H1 (cell line): ENCODE data around the gene RAB5B. TPM values are rescaled to one million over a fixed set of nuclear protein-coding genes. Genes with fewer than 3 reads are reported as not detected.

Source experiments
- CTCF ChIA-PET: fragments of 300-600 bp; sonication (Branson Sonifier 250); formaldehyde crosslinking; loops from one replicate; lab custom pipeline; 2021; ENCODE audit not compliant: partially characterized antibody; lab: Charles Lee
- POLR2A ChIA-PET: fragments of 300-600 bp; sonication (Branson Sonifier 250); formaldehyde crosslinking; loops from one replicate; lab custom pipeline; 2021; ENCODE audit warnings: inconsistent platforms; ENCODE audit not compliant: partially characterized antibody; lab: Charles Lee
- DNase-seq, 2 experiments: peaks; one replicate each; pipeline versions ENCODE4 v3.0.0 to v3.0.0-alpha.2; 2010 to 2022; ENCODE audit warnings: low spot score in 2 of 2, low read depth in 1 of 2, mixed read lengths in 1 of 2
- FAIRE-seq: peaks from 2 replicates; lab custom pipeline; 2011; peaks lifted over from hg19 to GRCh38; lab: Jason Lieb, UNC
- H2AFZ ChIP-seq: 2 replicates; pipeline ENCODE4 v1.8.1; 2012; ENCODE audit warnings: low read length, inconsistent platforms
- H2AK5ac ChIP-seq: 2 replicates; pipeline ENCODE4 v1.6.1; 2013; ENCODE audit warnings: low read depth, low read length
- H2BK120ac ChIP-seq: replicated peaks from 2 replicates; pipeline ENCODE3; 2013; ENCODE audit warnings: low read depth, low read length, inconsistent platforms
- H2BK12ac ChIP-seq: 2 replicates; pipeline ENCODE4 v1.6.1; 2013; ENCODE audit warnings: low read depth, low read length
- H2BK15ac ChIP-seq: 2 replicates; pipeline ENCODE4 v1.6.1; 2013; ENCODE audit warnings: low read length
- H2BK20ac ChIP-seq: 2 replicates; pipeline ENCODE4 v1.6.1; 2013; ENCODE audit warnings: low read length
- H2BK5ac ChIP-seq: 2 replicates; pipeline ENCODE4 v1.6.1; 2013; ENCODE audit warnings: low read depth, low read length
- H3K14ac ChIP-seq: 2 replicates; pipeline ENCODE4 v1.6.1; 2013; ENCODE audit warnings: inconsistent platforms; ENCODE audit not compliant: insufficient read length
- H3K18ac ChIP-seq: 2 replicates; pipeline ENCODE4 v1.6.1; 2013; ENCODE audit warnings: low read length; ENCODE audit errors: extremely low read depth
- H3K23ac ChIP-seq: 2 replicates; pipeline ENCODE4 v1.6.1; 2013; ENCODE audit warnings: inconsistent platforms; ENCODE audit not compliant: insufficient read length
- H3K23me2 ChIP-seq: 2 replicates; pipeline ENCODE4 v1.6.1; 2013; ENCODE audit warnings: low read depth, low read length
- H3K27ac ChIP-seq: 2 replicates; pipeline ENCODE4 v1.6.1; 2011; ENCODE audit warnings: low read depth, low read length, inconsistent platforms
- H3K27me3 ChIP-seq, 4 experiments: replicated peaks in 1 of 4; 1 replicate in 1 of 4; 2 replicates in 3 of 4; pipeline versions ENCODE4 v1.6.1 to v1.8.1; 2011 to 2013; ENCODE audit warnings: low read length in 3 of 4, mild to moderate bottlenecking in 3 of 4, inconsistent platforms in 2 of 4, mixed read lengths in 2 of 4, moderate library complexity in 1 of 4; ENCODE audit not compliant: control insufficient read depth in 3 of 4, insufficient read depth in 3 of 4; ENCODE audit errors: extremely low read depth in 1 of 4
- H3K36me3 ChIP-seq, 4 experiments: 2 replicates each; pipeline versions ENCODE4 v1.6.1 to v1.8.1; 2011 to 2013; ENCODE audit warnings: mild to moderate bottlenecking in 4 of 4, low read length in 3 of 4, moderate library complexity in 2 of 4, control low read depth in 1 of 4, inconsistent platforms in 1 of 4; ENCODE audit not compliant: insufficient read depth in 4 of 4, control insufficient read depth in 2 of 4
- H3K4ac ChIP-seq: replicated peaks from 2 replicates; pipeline ENCODE3; 2013; ENCODE audit warnings: low read length, low read depth, mixed read lengths, inconsistent platforms; ENCODE audit not compliant: insufficient read length
- H3K4me1 ChIP-seq, 4 experiments: replicated peaks in 1 of 4; 1 replicate in 1 of 4; 2 replicates in 3 of 4; pipeline versions ENCODE4 v1.6.1 to v1.8.1; 2011 to 2013; ENCODE audit warnings: low read length in 3 of 4, inconsistent platforms in 2 of 4, mixed read lengths in 1 of 4; ENCODE audit not compliant: insufficient read depth in 4 of 4, control insufficient read depth in 3 of 4
- H3K4me2 ChIP-seq, 2 experiments: 2 replicates each; pipeline versions ENCODE4 v1.6.1 to v1.8.1; 2011 to 2013; ENCODE audit warnings: low read depth in 2 of 2, low read length in 2 of 2, control low read depth in 1 of 2, inconsistent platforms in 1 of 2, mild to moderate bottlenecking in 1 of 2; ENCODE audit not compliant: insufficient read depth in 1 of 2
- H3K4me3 ChIP-seq, 4 experiments: fragments of 200-600, 300-600 bp in 1 of 4; sonication (generic), shearing (Covaris generic), sonication (Bioruptor Twin) in 1 of 4; 2 replicates each; pipeline versions ENCODE4 v1.5.1 to v1.8.1; 2011 to 2016; ENCODE audit warnings: low read length in 4 of 4, low read depth in 3 of 4, control low read depth in 2 of 4, inconsistent platforms in 2 of 4, mild to moderate bottlenecking in 2 of 4, mixed read lengths in 1 of 4, moderate library complexity in 1 of 4; ENCODE audit not compliant: insufficient read depth in 2 of 4; ENCODE audit errors: extremely low read depth in 1 of 4
- H3K56ac ChIP-seq: replicated peaks from 2 replicates; pipeline ENCODE3; 2013; ENCODE audit warnings: low read depth, mild to moderate bottlenecking, mixed read lengths, low read length, inconsistent platforms; ENCODE audit not compliant: insufficient read length
- H3K79me1 ChIP-seq: 2 replicates; pipeline ENCODE4 v1.6.1; 2013; ENCODE audit warnings: low read depth, low read length, control low read depth
- H3K79me2 ChIP-seq, 2 experiments: 2 replicates each; pipeline versions ENCODE4 v1.6.1 to v1.8.1; 2012 to 2013; ENCODE audit warnings: low read length in 2 of 2, mild to moderate bottlenecking in 2 of 2, inconsistent platforms in 1 of 2; ENCODE audit not compliant: insufficient read depth in 2 of 2, control insufficient read depth in 1 of 2
- H3K9ac ChIP-seq, 4 experiments: replicated peaks in 1 of 4; 1 replicate in 1 of 4; 2 replicates in 3 of 4; pipeline versions ENCODE4 v1.6.1 to v1.8.1; 2011 to 2013; ENCODE audit warnings: low read depth in 3 of 4, low read length in 3 of 4, control low read depth in 2 of 4, mild to moderate bottlenecking in 2 of 4, moderate library complexity in 2 of 4, inconsistent platforms in 1 of 4; ENCODE audit errors: extremely low read depth in 1 of 4
- H3K9me3 ChIP-seq, 2 experiments: 2 replicates each; pipeline versions ENCODE4 v1.6.1 to v1.8.1; 2012 to 2013; ENCODE audit warnings: mild to moderate bottlenecking in 2 of 2, moderate library complexity in 2 of 2, control low read depth in 1 of 2, inconsistent platforms in 1 of 2, low read depth in 1 of 2, low read length in 1 of 2, mixed read lengths in 1 of 2; ENCODE audit not compliant: insufficient read depth in 2 of 2
- H4K20me1 ChIP-seq, 2 experiments: replicated peaks in 1 of 2; 2 replicates each; pipeline versions ENCODE3 to v1.8.1; 2011 to 2013; ENCODE audit warnings: inconsistent platforms in 2 of 2, low read length in 2 of 2, mild to moderate bottlenecking in 1 of 2; ENCODE audit not compliant: insufficient read depth in 2 of 2, control insufficient read depth in 1 of 2
- H4K5ac ChIP-seq: 2 replicates; pipeline ENCODE4 v1.6.1; 2013; ENCODE audit warnings: low read length, low read depth, mixed read lengths, inconsistent platforms; ENCODE audit not compliant: insufficient read length
- H4K8ac ChIP-seq: 2 replicates; pipeline ENCODE4 v1.8.0; 2013; ENCODE audit warnings: mild to moderate bottlenecking, moderate library complexity, low read length, inconsistent platforms; ENCODE audit not compliant: insufficient read depth; ENCODE audit errors: extremely low read depth
- H4K91ac ChIP-seq: replicated peaks from 2 replicates; pipeline ENCODE3; 2013; ENCODE audit warnings: low read length, mixed read lengths, inconsistent platforms; ENCODE audit not compliant: insufficient read length
- ASH2L ChIP-seq: fragments of 200-600, 300-600 bp; sonication (generic); IDR thresholded peaks from one replicate; pipeline ENCODE4 v1.7.1; 2017; ENCODE audit warnings: low read length
- BCL11A ChIP-seq, 2 experiments: IDR thresholded peaks; one replicate each; pipeline ENCODE4 v1.6.1; 2011; ENCODE audit warnings: low read depth in 2 of 2, low read length in 2 of 2, mild to moderate bottlenecking in 2 of 2
- EZH2 ChIP-seq: fragments of 200-600 bp; sonication (generic); IDR thresholded peaks from 2 replicates; pipeline ENCODE4 v1.7.1; 2012; ENCODE audit warnings: low read depth, mild to moderate bottlenecking, moderate library complexity, low read length, inconsistent platforms; ENCODE audit not compliant: severe bottlenecking
- GTF2F1 ChIP-seq: IDR thresholded peaks from 2 replicates; pipeline ENCODE4 v1.6.1; 2012; ENCODE audit warnings: low read depth, low read length, improper control_type of control experiment, borderline replicate concordance
- JUN ChIP-seq: IDR thresholded peaks from 2 replicates; pipeline ENCODE4 v1.6.1; 2011; ENCODE audit warnings: low read depth, mild to moderate bottlenecking, improper control_type of control experiment, low read length
- KDM5A ChIP-seq: fragments of 200-600 bp; IDR thresholded peaks from 2 replicates; pipeline ENCODE4 v1.7.1; 2012; ENCODE audit warnings: mild to moderate bottlenecking, low read length, inconsistent platforms, mixed read lengths
- MAX ChIP-seq: IDR thresholded peaks from 2 replicates; pipeline ENCODE4 v1.6.1; 2012; ENCODE audit warnings: inconsistent platforms
- RAD21 ChIP-seq, 2 experiments: IDR thresholded peaks in 1 of 2; conservative IDR thresholded peaks in 1 of 2; 2 replicates each; pipeline ENCODE4 v1.6.1; 2011; ENCODE audit warnings: low read depth in 2 of 2, low read length in 2 of 2, improper control_type of control experiment in 1 of 2, inconsistent platforms in 1 of 2, mild to moderate bottlenecking in 1 of 2, moderate library complexity in 1 of 2
- RXRA ChIP-seq: IDR thresholded peaks from 2 replicates; pipeline ENCODE4 v1.6.1; 2011; ENCODE audit warnings: low read depth, mild to moderate bottlenecking, low read length, moderate library complexity; ENCODE audit not compliant: insufficient read depth
- SRF ChIP-seq: IDR thresholded peaks from 2 replicates; pipeline ENCODE4 v1.6.1; 2011; ENCODE audit warnings: mild to moderate bottlenecking, low read depth, low read length, moderate library complexity
- TAF1 ChIP-seq: IDR thresholded peaks from 2 replicates; pipeline ENCODE4 v1.6.1; 2011; ENCODE audit warnings: mild to moderate bottlenecking, low read depth, low read length
- TBP ChIP-seq: IDR thresholded peaks from 2 replicates; pipeline ENCODE4 v1.6.1; 2011; ENCODE audit warnings: low read depth, low read length, improper control_type of control experiment
- ZNF274 ChIP-seq: IDR thresholded peaks from 2 replicates; pipeline ENCODE4 v1.7.0; 2012; ENCODE audit warnings: low read length, borderline replicate concordance; ENCODE audit errors: extremely low read depth
- WGBS, 2 experiments: shearing (Covaris generic) in 1 of 2; methylation state at CpG; one replicate each; pipeline versions ENCODE4 v1.1.6 to v1.1.7; 2013 to 2015; ENCODE audit warnings: low lambda C conversion rate in 2 of 2, mixed read lengths in 2 of 2, inconsistent platforms in 1 of 2, low coverage in 1 of 2, missing lambda C conversion rate in 1 of 2; ENCODE audit not compliant: insufficient replicate concordance in 2 of 2, insufficient coverage in 1 of 2, insufficient read length in 1 of 2; ENCODE audit errors: extremely low coverage in 1 of 2, missing lambda C conversion rate in 1 of 2; 5-methylcytosine and 5-hydroxymethylcytosine counted together
- polyA plus RNA-seq, 7 experiments: library from polyadenylated mRNA; depleted of rRNA in 3 of 7; stranded (reverse) in 5 of 7; unstranded in 2 of 7; fragments of >200 nt in 5 of 7; fragments of 200-250 nt in 2 of 7; gene quantifications; 1 replicate in 5 of 7; 2 replicates in 1 of 7; 4 replicates in 1 of 7; pipeline versions ENCODE4 v1.2.1 to v1.2.3, GENCODE V29; 2011 to 2013; ENCODE audit warnings: missing spikeins in 2 of 7, mixed read lengths in 2 of 7
- total RNA-seq: library from RNA; stranded (reverse); fragmentation: NEBNext Ultra II Directional; extraction: Animal tissue kit (Norgen Biotek cat#: 25700); gene quantifications from 2 replicates; pipeline ENCODE4 v1.2.1, GENCODE V29; 2021

RAB5B gene
- total and polyA plus RNA-seq, 2 of the 8 experiments (the other 6 are each of a cell fraction or from before 2014, with no cell fraction given) = 56.7 to 62.4 TPM

GRCh38 chr12:56001487-56002100 lies 27.7 kb downstream of the RAB5B start:
- H4K8ac ChIP-seq = no peak overlapping the region
- DNase-seq = no peak
- no peak overlapping the region for H2AFZ ChIP-seq
- no peaks in the 10 kb centered on the region for H3K9me3 ChIP-seq
- H3K4ac ChIP-seq = no peak overlapping the region
- no peak overlapping the region for H2AK5ac ChIP-seq
- H3K18ac ChIP-seq = no peak overlapping the region
- H3K14ac ChIP-seq = no peak overlapping the region
- no peak overlapping the region for H2BK15ac ChIP-seq
- no peak overlapping the region for H3K27ac ChIP-seq
- peaks cover 0 to 4% (median 0%) of the 10 kb centered on the region in 4 experiments; a peak in 2 of 7 replicates for H3K4me1 ChIP-seq
- FAIRE-seq = no peak
- ChIA-PET CTCF (interaction anchor here (0.5 to 13.5 kb wide), 2 partner anchors 20 to 216 kb away, joined by 3 to 256 read pairs; partner anchors contain the start of gene IKZF4), POLR2A (interaction anchor here (1.0 kb wide), 1 partner anchor 18 kb away, joined by 3 read pairs; no protein-coding TSS in a partner anchor)
- H4K91ac ChIP-seq = no peak overlapping the region
- 89% methylated on average over 7 of the region's 7 CpGs; no CpG with 5 or more reads in 1 of the 2 experiments for WGBS, 2 experiments
- H2BK12ac ChIP-seq = no peak overlapping the region
- no peak overlapping the region for H3K4me3 ChIP-seq
- no peaks in the 10 kb centered on the region; a peak in 1 of 4 replicates for H3K79me2 ChIP-seq
- no peak overlapping the region for H3K4me2 ChIP-seq
- no peaks in the 10 kb centered on the region for H4K20me1 ChIP-seq
- H3K36me3 ChIP-seq = peaks cover 0 to 20% (median 5%) of the 10 kb centered on the region in 4 experiments; a peak in 5 of 8 replicates
- peaks cover 8% of the 10 kb centered on the region for H3K23me2 ChIP-seq
- H3K23ac ChIP-seq = no peak overlapping the region
- H3K56ac ChIP-seq = no peak overlapping the region
- no peak overlapping the region for H2BK20ac ChIP-seq
- H2BK5ac ChIP-seq = no peak overlapping the region
- H3K9ac ChIP-seq = no peak overlapping the region
- H4K5ac ChIP-seq = no peak overlapping the region
- no peaks in the 10 kb centered on the region for H3K27me3 ChIP-seq
- no peaks in the 10 kb centered on the region; the same call in 1 of the 2 replicates for H3K79me1 ChIP-seq
- no peak overlapping the region for H2BK120ac ChIP-seq
- TF ChIP-seq MAX (no peak), BCL11A (IDR thresholded peaks at IDR 0.05; ENCODE audit: low read depth in 2 of 2, low read length in 2 of 2) (no peak), TAF1 (no peak), ZNF274 (no peak), SRF (no peak), JUN (no peak), TBP (no peak), KDM5A (no peak), RAD21 (IDR thresholded peaks at IDR 0.05 in 1 of 2, conservative IDR thresholded peaks at IDR 0.05 in 1 of 2; ENCODE audit: low read depth in 2 of 2, low read length in 2 of 2) (no peak), ASH2L (no peak), RXRA (no peak), GTF2F1 (no peak), EZH2 (no peak)
